ENCODE data around the gene SLC35C1. TPM values are rescaled to one million over a fixed set of nuclear protein-coding genes. Genes with fewer than 3 reads are reported as not detected.

Gene SLC35C1
- total RNA-seq, 1 experiment from 2014 or later: 9.5 TPM

DNA sequence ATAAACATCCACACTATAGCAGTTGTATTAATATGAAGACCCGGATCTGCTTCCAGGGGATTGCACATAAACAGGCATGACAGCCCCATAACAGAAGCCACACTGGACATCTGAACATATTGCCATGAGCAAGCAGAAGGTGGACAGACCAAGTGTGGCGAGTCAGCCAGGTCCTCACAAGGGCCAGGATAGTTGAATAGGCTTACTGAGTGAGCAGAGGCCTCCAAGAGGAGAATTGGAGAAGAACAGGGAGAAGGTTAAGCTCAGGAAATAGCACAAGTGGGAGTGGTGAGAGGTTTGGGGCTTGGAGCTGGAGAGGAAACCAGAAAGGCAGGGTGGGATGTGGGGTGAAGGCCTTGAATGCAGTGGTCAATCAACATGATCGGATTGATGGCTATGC lies 10.8 kb downstream of the SLC35C1 start:
- intact Hi-C loops (cut with micrococcal nuclease): no loop called here
- ChIA-PET CTCF (interaction anchor here (1.0 to 1.3 kb wide), 2 partner anchors 27 to 44 kb away, joined by 3 to 6 read pairs; no protein-coding TSS in a partner anchor), POLR2A (ENCODE audit: unreplicated experiment) (interaction anchor here (0.6 kb wide), 1 partner anchor 39 kb away, joined by 4 read pairs; no protein-coding TSS in a partner anchor)
- Histone ChIP-seq H3K9me2 (replicated peaks; ENCODE audit: low read length) (no peaks in the 10 kb centered on the region), H3K36me3 (ENCODE audit: low read depth, low read length) (no peaks in the 10 kb centered on the region), H3K9ac (ENCODE audit: low read length) (no peak overlapping the region), H3K27me3 (ENCODE audit: low read length) (no peaks in the 10 kb centered on the region), H3K79me2 (ENCODE audit: low read length) (no peaks in the 10 kb centered on the region), H3K4me3 (ENCODE audit: low read length) (no peak overlapping the region), H3K27ac (ENCODE audit: low read length) (no peak overlapping the region), H4K20me1 (ENCODE audit: low read length) (no peaks in the 10 kb centered on the region), H3F3A (ENCODE audit: low read length, unreplicated experiment) (no peaks in the 10 kb centered on the region), H3K4me1 (ENCODE audit: insufficient read depth, low read length) (no peaks in the 10 kb centered on the region), H2AFZ (ENCODE audit: low read length) (no peak overlapping the region), H3K9me3 (ENCODE audit: low read length) (no peaks in the 10 kb centered on the region), H3K4me2 (ENCODE audit: low read length) (no peak overlapping the region)
- peak; percentile 88 for ATAC-seq
- no TSS peak for BruUV-seq (replicated peaks)
- peak; percentile 34 for DNase-seq
- no peak for TF ChIP-seq EZH2 (IDR thresholded peaks at IDR 0.05; ENCODE audit: low read length, unreplicated experiment)
- no peak for TF ChIP-seq EZH2phosphoT487 (IDR thresholded peaks at IDR 0.05; ENCODE audit: borderline replicate concordance, low read length)
- TF ChIP-seq, protein P1, sequence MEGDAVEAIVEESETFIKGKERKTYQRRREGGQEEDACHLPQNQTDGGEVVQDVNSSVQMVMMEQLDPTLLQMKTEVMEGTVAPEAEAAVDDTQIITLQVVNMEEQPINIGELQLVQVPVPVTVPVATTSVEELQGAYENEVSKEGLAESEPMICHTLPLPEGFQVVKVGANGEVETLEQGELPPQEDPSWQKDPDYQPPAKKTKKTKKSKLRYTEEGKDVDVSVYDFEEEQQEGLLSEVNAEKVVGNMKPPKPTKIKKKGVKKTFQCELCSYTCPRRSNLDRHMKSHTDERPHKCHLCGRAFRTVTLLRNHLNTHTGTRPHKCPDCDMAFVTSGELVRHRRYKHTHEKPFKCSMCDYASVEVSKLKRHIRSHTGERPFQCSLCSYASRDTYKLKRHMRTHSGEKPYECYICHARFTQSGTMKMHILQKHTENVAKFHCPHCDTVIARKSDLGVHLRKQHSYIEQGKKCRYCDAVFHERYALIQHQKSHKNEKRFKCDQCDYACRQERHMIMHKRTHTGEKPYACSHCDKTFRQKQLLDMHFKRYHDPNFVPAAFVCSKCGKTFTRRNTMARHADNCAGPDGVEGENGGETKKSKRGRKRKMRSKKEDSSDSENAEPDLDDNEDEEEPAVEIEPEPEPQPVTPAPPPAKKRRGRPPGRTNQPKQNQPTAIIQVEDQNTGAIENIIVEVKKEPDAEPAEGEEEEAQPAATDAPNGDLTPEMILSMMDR (conservative IDR thresholded peaks at IDR 0.05; ENCODE audit: low read depth, low read length): no peak

DNA sequence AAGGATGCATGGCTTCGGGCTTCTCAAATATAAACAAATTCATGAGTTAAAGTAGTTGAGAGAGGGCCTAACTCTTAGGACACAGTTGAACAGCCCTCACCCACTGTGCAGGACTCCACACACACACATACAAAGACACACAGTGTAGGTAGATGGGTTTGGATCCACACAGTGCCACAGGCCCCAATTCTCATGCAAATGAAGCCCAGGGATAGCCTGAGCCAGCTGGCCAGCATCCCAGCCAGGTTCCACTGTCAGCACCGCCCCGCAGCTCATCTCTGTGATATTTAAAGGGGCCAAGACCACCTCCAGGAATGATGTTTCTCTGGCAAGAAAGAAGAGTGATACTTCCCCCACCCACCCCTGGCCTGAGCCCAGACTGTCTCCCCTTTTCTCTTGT lies 11.7 kb downstream of the SLC35C1 start:
- ATAC-seq: no peak
- ChIA-PET CTCF (interaction anchor here (1.3 kb wide), 1 partner anchor 45 kb away, joined by 6 read pairs; no protein-coding TSS in a partner anchor), POLR2A (ENCODE audit: unreplicated experiment) (no interaction called here)
- no peak overlapping the region for H3K27ac ChIP-seq (ENCODE audit: low read length)
- no peak overlapping the region for H3K9ac ChIP-seq (ENCODE audit: low read length)
- no TSS peak for BruUV-seq (replicated peaks)
- TF ChIP-seq EZH2 (IDR thresholded peaks at IDR 0.05; ENCODE audit: low read length, unreplicated experiment) (no peak), EZH2phosphoT487 (IDR thresholded peaks at IDR 0.05; ENCODE audit: borderline replicate concordance, low read length) (no peak)
- TF ChIP-seq, protein P1 (conservative IDR thresholded peaks at IDR 0.05; ENCODE audit: low read depth, low read length): no peak
- H3K9me2 ChIP-seq (replicated peaks; ENCODE audit: low read length): no peaks in the 10 kb centered on the region
- no peaks in the 10 kb centered on the region for H3K36me3 ChIP-seq (ENCODE audit: low read depth, low read length)
- no peaks in the 10 kb centered on the region for H3F3A ChIP-seq (ENCODE audit: low read length, unreplicated experiment)
- H3K27me3 ChIP-seq (ENCODE audit: low read length): no peaks in the 10 kb centered on the region
- H4K20me1 ChIP-seq (ENCODE audit: low read length): no peaks in the 10 kb centered on the region
- H3K4me2 ChIP-seq (ENCODE audit: low read length): no peak overlapping the region
- no peak for DNase-seq
- H3K4me1 ChIP-seq (ENCODE audit: insufficient read depth, low read length): no peaks in the 10 kb centered on the region
- no peaks in the 10 kb centered on the region for H3K9me3 ChIP-seq (ENCODE audit: low read length)
- H3K4me3 ChIP-seq (ENCODE audit: low read length): no peak overlapping the region
- no peaks in the 10 kb centered on the region for H3K79me2 ChIP-seq (ENCODE audit: low read length)
- H2AFZ ChIP-seq (ENCODE audit: low read length): no peak overlapping the region
- intact Hi-C loops (cut with micrococcal nuclease): no loop called here

DNA sequence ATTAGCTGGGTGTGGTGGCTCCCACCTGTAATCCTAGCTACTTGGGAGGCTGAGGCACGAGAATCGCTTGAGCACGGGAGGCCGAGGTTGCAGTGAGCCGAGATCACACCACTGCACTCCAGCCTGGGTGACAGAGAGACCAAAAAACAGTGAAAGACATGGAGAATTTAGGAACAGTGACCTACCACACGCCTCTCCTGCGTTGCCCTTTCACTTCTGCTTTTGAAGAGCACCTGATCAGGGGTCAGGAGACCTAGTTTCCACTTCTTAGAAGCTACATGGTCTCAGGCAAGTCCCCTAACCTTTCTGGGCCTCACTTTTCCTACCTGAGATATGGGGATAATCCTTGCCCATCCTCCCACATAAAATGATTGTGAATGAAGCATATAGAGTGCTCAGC lies 12.2 kb downstream of the SLC35C1 start:
- TF ChIP-seq EZH2phosphoT487 (IDR thresholded peaks at IDR 0.05; ENCODE audit: borderline replicate concordance, low read length): no peak
- ChIA-PET POLR2A (ENCODE audit: unreplicated experiment) (no interaction called here), CTCF (no interaction called here)
- Histone ChIP-seq H3K9me3 (ENCODE audit: low read length) (no peaks in the 10 kb centered on the region), H4K20me1 (ENCODE audit: low read length) (no peaks in the 10 kb centered on the region), H3K9ac (ENCODE audit: low read length) (no peak overlapping the region), H3K9me2 (replicated peaks; ENCODE audit: low read length) (no peaks in the 10 kb centered on the region), H3K79me2 (ENCODE audit: low read length) (no peaks in the 10 kb centered on the region), H3K4me3 (ENCODE audit: low read length) (no peak overlapping the region), H3K36me3 (ENCODE audit: low read depth, low read length) (no peaks in the 10 kb centered on the region), H3K4me2 (ENCODE audit: low read length) (no peak overlapping the region), H3K27ac (ENCODE audit: low read length) (no peak overlapping the region), H3K4me1 (ENCODE audit: insufficient read depth, low read length) (no peaks in the 10 kb centered on the region), H3F3A (ENCODE audit: low read length, unreplicated experiment) (no peaks in the 10 kb centered on the region), H2AFZ (ENCODE audit: low read length) (no peak overlapping the region), H3K27me3 (ENCODE audit: low read length) (no peaks in the 10 kb centered on the region)
- intact Hi-C loops (cut with micrococcal nuclease): no loop called here
- ATAC-seq (no peak), DNase-seq (no peak)
- no TSS peak for BruUV-seq (replicated peaks)
